ENCODE data around the gene PRDX1.
"Not testable (repeated sequence)": the region's sequence is repeated elsewhere in the genome, so short reads cannot be mapped to it uniquely, and the experiment has no call there.

Gene PRDX1

DNA sequence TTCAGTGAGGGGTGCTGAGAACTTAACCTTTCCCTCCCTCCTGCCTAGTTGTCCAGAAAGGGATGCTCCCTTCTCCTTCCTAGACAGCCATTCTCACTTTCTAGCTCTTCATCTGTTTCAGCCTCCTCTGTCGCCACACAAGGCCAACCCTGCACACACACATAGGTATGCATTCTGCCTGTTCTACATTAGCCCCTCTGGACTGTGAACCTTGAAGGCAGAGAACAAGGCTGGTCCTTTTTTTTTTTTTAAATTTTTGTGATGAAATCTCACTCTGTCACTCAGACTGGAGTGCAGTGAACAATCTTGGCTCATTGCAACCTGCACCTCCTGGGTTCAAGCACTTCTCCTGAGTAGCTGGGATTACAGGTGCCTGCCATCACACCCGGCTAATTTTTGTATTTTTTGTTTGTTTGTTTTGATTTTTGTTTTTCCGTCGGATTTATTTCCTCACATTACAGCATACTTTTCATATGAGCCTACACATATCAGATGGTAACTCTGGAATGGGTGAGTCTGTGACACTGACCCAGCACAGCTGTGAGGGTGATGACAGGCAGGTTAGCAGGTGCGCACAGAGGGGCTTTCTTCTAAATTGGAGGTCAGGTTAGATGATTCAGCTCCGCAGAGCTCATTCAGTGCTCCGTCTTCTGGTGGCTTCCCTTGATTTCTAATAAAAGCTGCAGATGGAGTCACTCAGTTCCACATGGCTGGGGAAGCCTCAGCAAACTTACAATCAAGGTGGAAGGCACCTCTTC is 24.0 kb upstream of the PRDX1 start:
- H3K36me3 Mint-ChIP-seq (ENCODE audit: low read depth), result no peaks in the 10 kb centered on the region
- peak overlapping the region; percentile 15 for H3K27ac Mint-ChIP-seq
- no peak for DNase-seq (ENCODE audit: low spot score)
- H3K4me1 Mint-ChIP-seq (ENCODE audit: low read depth), result peaks cover 27% of the 10 kb centered on the region
- H3K27me3 Mint-ChIP-seq (ENCODE audit: low read depth), result peaks cover 2% of the 10 kb centered on the region
- H3K4me3 Mint-ChIP-seq, result no peak overlapping the region
- H3K9me3 Mint-ChIP-seq, result no peaks in the 10 kb centered on the region

DNA sequence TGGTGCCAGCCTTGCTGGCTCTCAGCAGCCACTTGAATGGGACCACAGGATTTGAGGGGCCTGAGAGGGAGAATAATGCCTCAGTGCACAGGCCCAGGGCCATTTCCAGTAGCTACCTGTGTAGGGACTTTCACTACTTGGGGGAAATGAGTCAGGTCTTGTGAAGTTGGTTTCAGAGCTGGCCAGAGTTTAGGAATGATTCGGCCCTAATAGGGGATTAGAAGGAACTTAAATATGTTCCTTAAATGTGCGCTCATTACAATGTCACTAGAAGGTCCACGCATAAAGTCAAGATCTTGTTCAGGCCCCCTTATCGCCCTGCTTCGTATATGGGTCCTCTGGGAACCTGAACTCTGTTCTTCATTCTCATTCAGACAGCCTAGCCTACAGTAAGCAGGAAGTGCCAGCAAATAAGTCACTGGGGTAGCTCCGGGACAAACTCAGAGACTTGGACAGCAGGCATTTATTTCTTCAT is 23.4 kb upstream of the PRDX1 start:
- H3K36me3 Mint-ChIP-seq (ENCODE audit: low read depth), result no peaks in the 10 kb centered on the region
- H3K27ac Mint-ChIP-seq, result peak overlapping the region; percentile 15
- peaks cover 26% of the 10 kb centered on the region for H3K4me1 Mint-ChIP-seq (ENCODE audit: low read depth)
- H3K27me3 Mint-ChIP-seq (ENCODE audit: low read depth), result peaks cover 2% of the 10 kb centered on the region
- peak; percentile 25 for DNase-seq (ENCODE audit: low spot score)
- H3K9me3 Mint-ChIP-seq, result no peaks in the 10 kb centered on the region
- no peak overlapping the region for H3K4me3 Mint-ChIP-seq

DNA sequence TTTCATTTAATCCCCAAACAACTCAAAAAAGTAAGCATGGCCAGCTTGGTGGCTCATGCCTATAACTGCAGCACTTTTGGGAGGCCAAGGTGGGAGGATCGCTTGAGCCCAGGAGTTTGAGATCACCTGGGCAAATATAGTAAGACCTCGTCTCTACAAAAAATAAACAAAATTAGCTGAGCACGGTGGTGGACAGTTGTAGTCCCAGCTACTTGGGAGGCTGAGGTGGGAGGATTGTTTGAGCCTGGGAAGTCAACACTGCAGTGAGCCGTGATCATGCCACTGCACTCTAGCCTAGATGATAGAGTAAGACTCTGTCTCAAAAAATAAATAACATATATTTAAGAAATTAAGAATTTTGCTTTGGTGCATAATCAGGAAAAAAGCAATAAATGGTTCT is 22.8 kb upstream of the PRDX1 start:
- Mint-ChIP-seq H3K27ac (no peak overlapping the region), H3K27me3 (ENCODE audit: low read depth) (peaks cover 2% of the 10 kb centered on the region), H3K4me1 (ENCODE audit: low read depth) (peaks cover 26% of the 10 kb centered on the region), H3K4me3 (no peak overlapping the region), H3K9me3 (no peaks in the 10 kb centered on the region), H3K36me3 (ENCODE audit: low read depth) (no peaks in the 10 kb centered on the region)
- no peak for DNase-seq (ENCODE audit: low spot score)

DNA sequence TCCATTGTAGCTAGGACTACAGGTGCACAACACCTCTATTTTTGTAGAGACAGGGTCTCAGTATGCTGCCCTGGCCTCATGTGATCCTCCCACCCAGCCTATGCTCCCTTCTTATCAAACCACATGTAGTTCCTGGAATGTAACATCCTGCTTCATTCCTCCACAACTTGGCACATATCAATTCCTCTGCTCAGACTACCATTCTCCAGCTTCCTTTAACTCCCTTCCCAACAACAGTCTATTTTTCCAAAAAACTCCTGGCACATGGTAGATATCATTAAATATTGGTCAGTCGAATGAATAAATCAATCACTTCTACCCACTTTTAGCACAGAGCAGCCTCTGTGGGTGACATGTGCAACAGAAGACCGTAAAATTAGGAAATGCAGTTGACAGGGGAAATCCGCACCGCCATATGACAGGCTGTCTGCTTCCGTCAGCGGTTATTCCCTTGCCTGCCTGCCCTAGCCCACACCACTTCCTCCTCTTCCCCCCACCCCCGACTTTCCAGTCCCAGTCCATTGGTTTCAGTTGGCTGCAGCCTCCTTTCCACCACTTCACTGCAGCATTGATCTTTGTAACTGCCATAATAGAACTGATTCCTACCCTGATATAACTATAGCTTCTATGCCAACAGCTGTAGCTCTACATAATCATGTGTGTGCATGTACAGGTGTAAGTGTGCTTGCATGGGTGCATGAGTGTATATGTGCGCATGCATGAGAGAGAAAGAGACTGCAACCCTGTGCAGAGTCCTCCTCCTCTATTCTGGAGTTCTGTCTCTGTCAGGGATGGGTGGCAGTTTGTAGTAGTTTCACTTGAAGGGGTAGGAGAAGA is 22.1 kb upstream of the PRDX1 start:
- Mint-ChIP-seq H3K9me3 (no peaks in the 10 kb centered on the region), H3K27me3 (ENCODE audit: low read depth) (peaks cover 2% of the 10 kb centered on the region), H3K27ac (peak overlapping the region; percentile 56), H3K4me3 (peak overlapping the region; percentile 68), H3K36me3 (ENCODE audit: low read depth) (no peaks in the 10 kb centered on the region), H3K4me1 (ENCODE audit: low read depth) (peaks cover 26% of the 10 kb centered on the region)
- peak; percentile 82 for DNase-seq (ENCODE audit: low spot score)

DNA sequence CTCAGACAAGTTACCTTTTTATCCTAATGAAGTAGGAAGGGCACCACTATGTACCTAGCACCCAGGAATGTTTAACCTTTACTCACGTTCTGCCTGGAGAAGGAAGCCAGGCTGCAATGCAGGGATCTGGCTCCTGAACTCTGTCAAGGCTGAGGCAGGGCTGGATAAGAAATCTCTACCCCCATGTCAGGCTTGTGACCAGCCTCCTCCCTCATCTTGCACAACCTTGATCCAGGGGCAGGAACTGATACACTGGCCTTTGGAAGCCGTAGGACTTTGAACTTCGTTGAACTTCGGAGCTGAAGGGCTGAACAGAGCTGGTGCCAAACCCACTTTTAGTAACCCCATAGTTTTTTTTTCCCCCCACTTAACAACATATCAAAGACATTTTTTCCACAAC is 20.9 kb upstream of the PRDX1 start:
- Mint-ChIP-seq H3K27ac (no peak overlapping the region), H3K4me3 (no peak overlapping the region), H3K27me3 (ENCODE audit: low read depth) (peaks cover 2% of the 10 kb centered on the region), H3K4me1 (ENCODE audit: low read depth) (peaks cover 26% of the 10 kb centered on the region), H3K36me3 (ENCODE audit: low read depth) (no peaks in the 10 kb centered on the region), H3K9me3 (no peaks in the 10 kb centered on the region)
- DNase-seq (ENCODE audit: low spot score), result no peak

DNA sequence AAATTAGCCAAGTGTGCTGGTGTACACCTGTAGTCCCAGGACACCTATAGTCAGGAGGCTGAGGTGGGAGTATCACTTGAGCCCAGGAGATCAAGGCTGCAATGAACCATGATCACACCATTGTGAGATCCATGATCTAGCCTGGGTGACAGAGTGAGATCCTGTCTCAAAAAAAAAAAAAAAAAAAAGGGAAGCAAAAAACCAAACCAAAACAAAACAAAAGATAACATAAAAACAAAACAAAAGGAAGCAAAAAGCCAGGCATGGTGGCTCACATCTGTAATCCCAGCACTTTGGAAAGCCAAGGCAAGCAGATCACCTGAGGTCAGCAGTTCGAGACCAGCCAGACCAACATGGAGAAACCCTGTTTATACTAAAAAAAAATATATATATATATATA is 19.5 kb upstream of the PRDX1 start:
- Mint-ChIP-seq H3K36me3 (ENCODE audit: low read depth) (no peaks in the 10 kb centered on the region), H3K4me1 (ENCODE audit: low read depth) (peaks cover 37% of the 10 kb centered on the region), H3K4me3 (no peak overlapping the region), H3K27me3 (ENCODE audit: low read depth) (peaks cover 4% of the 10 kb centered on the region), H3K9me3 (no peaks in the 10 kb centered on the region), H3K27ac (no peak overlapping the region)
- no peak for DNase-seq (ENCODE audit: low spot score)

DNA sequence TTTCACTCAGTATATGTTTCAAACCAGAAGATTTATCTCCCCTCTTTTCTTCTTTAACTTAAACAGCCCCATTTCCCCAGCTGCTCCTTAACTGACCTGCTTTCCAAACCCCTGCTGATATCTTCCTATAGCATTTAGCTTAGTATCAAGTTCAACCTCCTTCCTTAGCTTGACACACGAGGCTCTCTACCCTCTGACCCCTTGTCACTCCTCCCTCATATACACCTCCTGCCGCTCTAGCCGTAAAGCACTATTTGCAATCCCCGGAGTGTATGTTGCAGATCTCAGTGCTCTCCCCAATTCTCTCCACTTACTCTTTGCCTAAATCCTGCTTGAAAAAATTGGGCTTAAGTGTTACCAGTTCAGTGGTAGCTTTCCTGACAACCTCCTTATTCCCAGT is 15.2 kb upstream of the PRDX1 start:
- Mint-ChIP-seq H3K4me1 (ENCODE audit: low read depth) (peaks cover 19% of the 10 kb centered on the region), H3K27me3 (ENCODE audit: low read depth) (peaks cover 8% of the 10 kb centered on the region), H3K27ac (no peak overlapping the region), H3K4me3 (no peak overlapping the region), H3K36me3 (ENCODE audit: low read depth) (no peaks in the 10 kb centered on the region), H3K9me3 (no peaks in the 10 kb centered on the region)
- DNase-seq (ENCODE audit: low spot score), result no peak

DNA sequence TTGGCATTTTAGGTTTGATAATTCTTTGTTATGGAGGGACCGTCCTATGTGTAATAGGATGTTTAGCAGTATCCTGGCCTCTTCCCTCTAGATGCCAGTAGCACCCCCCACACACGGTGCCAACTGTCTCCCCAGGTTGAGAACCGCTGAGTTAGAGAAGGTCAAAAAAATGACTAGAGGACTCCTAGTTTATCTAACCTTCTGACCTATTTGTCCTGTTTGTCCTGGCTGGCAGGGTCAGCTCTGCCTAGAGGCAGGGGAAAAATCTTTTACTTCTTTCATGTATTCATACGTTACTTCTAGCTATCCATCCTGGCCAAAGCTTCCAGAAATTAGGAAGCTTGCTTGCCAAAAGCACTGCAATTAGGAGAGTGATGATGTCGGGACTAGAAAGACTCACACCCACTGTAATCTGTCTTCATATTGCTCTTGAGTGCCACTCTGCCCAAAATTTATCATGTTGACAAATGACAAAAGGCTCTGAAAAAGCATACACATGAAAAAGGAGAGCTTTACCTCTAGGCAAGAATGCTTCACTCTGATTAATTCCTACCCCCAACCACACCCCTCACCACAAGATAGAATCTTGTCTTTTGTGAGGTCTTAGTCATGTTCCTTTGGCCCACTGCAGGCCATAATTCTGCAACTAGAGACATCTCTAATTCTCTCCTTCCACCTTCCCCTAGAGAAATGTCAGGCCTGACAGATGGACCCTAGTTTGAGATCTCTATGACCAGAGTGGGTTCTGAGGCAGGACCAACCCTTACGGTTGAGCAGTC is 14.5 kb upstream of the PRDX1 start:
- Mint-ChIP-seq H3K4me3 (peak overlapping the region; percentile 5), H3K27ac (peak overlapping the region; percentile 33), H3K27me3 (ENCODE audit: low read depth) (peaks cover 10% of the 10 kb centered on the region), H3K36me3 (ENCODE audit: low read depth) (no peaks in the 10 kb centered on the region), H3K9me3 (no peaks in the 10 kb centered on the region), H3K4me1 (ENCODE audit: low read depth) (peaks cover 21% of the 10 kb centered on the region)
- peak; percentile 46 for DNase-seq (ENCODE audit: low spot score)

DNA sequence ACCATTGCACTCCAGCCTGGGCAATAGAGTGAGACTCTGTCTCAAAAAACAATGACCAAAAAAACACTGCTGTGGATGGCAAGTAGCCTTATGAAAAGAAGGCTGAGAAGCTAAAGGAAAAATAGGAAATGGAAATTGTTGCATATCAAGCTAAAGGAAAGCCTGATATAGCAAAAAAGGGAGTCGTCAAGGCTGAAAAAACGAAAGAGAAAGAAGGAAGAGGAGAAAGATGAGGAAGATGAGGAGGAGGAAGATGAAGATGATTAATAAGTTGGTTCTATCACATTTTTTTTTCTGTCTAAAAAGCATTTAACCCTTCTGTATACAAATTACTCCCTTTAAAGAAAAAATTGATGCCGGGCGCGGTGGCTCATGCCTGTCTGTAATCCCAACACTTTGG is 10.2 kb upstream of the PRDX1 start:
- Mint-ChIP-seq H3K27me3 (ENCODE audit: low read depth) (peaks cover 10% of the 10 kb centered on the region), H3K9me3 (no peaks in the 10 kb centered on the region), H3K4me3 (no peak overlapping the region), H3K27ac (peak overlapping the region; percentile 8), H3K4me1 (ENCODE audit: low read depth) (peaks cover 17% of the 10 kb centered on the region), H3K36me3 (ENCODE audit: low read depth) (no peaks in the 10 kb centered on the region)
- no peak for DNase-seq (ENCODE audit: low spot score)

DNA sequence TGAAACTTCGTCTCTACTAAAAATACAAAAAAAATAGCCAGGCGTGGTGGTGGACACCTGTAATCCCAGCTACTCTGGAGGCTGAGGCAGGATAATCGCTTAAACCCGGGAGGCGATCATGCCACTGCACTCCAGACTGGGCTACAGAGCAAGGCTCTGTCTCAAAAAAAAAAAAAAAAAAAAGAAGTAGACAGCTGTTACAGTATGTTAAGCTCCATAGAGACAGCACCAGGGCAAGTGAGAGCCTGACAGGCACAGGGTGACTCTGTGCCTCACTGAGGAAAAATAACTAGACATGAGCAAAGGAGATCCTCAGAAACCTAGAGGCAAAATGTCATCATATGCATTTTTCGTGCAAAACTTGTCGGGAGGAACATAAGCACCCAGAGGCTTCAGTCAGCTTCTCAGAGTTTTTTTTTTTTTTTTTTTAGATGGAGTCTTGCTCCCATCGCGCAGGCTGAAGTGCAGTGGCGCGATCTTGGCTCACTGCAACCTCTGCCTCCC is 9.0 kb upstream of the PRDX1 start:
- H3K9me3 Mint-ChIP-seq, result no peaks in the 10 kb centered on the region
- peaks cover 7% of the 10 kb centered on the region for H3K4me1 Mint-ChIP-seq (ENCODE audit: low read depth)

DNA sequence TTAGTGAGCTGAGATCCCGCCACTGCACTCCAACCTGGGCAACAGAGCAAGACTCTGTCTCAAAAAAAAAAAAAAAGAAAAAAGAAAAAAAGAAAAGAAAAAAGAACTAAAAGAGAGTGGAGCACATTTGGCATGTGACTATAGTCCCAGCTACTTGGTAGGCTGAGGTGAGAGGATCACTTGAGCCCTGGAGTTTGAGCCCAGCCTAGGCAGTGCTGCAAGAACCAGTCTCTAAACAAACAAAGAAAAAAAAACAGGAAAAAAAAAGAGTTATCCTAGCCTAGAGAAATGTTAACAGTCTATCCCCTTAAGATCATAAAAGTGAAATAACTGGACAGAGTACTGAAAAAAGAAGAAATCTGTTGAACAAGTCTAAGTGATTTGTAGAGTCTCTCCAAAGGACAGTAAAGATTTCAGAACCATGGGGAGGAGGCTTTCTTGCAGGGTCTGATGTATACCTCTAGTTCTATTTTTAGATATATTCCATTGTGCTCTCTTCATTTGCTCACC is 4.5 kb upstream of the PRDX1 start:
- no peak for DNase-seq (ENCODE audit: low spot score)
- peaks cover 21% of the 10 kb centered on the region for H3K4me1 Mint-ChIP-seq (ENCODE audit: low read depth)
- no peak overlapping the region for H3K4me3 Mint-ChIP-seq
- H3K27me3 Mint-ChIP-seq (ENCODE audit: low read depth), result peaks cover 8% of the 10 kb centered on the region
- peaks cover 3% of the 10 kb centered on the region for H3K36me3 Mint-ChIP-seq (ENCODE audit: low read depth)
- no peak overlapping the region for H3K27ac Mint-ChIP-seq
- H3K9me3 Mint-ChIP-seq, result no peaks in the 10 kb centered on the region

More for the DNA sequence above, 9.0 kb upstream of the PRDX1 start:
- Mint-ChIP-seq H3K4me3 (no peak overlapping the region), H3K36me3 (ENCODE audit: low read depth) (no peaks in the 10 kb centered on the region), H3K27me3 (ENCODE audit: low read depth) (peaks cover 14% of the 10 kb centered on the region), H3K27ac (no peak overlapping the region)
- no peak for DNase-seq (ENCODE audit: low spot score)

DNA sequence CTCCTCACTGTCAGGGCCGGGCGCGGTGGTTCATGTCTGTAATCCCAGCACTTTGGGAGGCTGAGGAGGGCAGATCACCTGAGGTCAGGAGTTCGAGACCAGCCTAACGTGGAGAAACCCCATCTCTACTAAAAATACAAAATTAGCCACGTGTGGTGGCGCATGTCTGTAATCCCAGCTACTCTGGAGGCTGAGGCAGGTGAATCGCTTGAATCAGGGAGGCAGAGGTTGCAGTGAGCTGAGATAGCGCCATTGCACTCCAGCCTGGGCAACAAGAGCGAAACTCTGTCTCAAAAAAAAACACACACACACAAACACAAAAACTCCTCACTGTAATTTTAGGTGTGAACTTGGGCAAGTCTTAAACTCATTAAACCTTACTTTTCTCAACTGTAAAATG is 2.3 kb upstream of the PRDX1 start:
- not testable (repeated sequence) for H3K4me3 Mint-ChIP-seq; DNase-seq (ENCODE audit: low spot score)
- H3K4me1 Mint-ChIP-seq (ENCODE audit: low read depth), result peaks cover 26% of the 10 kb centered on the region

DNA sequence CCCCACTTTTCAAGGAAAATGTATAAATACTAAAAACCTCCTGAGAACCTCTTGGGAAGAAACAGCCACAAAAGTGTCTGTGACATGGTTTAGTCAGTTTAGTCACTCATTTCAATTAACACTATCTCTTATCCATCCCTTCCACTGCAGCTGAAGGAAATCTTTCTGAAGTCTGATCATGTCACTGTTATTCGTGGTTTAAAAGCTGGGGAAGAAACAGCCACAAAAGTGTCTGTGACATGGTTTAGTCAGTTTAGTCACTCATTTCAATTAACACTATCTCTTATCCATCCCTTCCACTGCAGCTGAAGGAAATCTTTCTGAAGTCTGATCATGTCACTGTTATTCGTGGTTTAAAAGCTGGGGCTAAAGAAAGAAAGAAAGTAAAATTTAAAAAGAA is 1.8 kb upstream of the PRDX1 start:
- not testable (repeated sequence) for H3K9me3 Mint-ChIP-seq; H3K27me3 Mint-ChIP-seq (ENCODE audit: low read depth)
- H3K4me1 Mint-ChIP-seq (ENCODE audit: low read depth), result peaks cover 31% of the 10 kb centered on the region
- H3K4me3 Mint-ChIP-seq, result peak overlapping the region; percentile 98
- peak; percentile 38 for DNase-seq (ENCODE audit: low spot score)
- H3K27ac Mint-ChIP-seq, result peak overlapping the region; percentile 82
- peaks cover 15% of the 10 kb centered on the region for H3K36me3 Mint-ChIP-seq (ENCODE audit: low read depth)

More for the DNA sequence above, 2.3 kb upstream of the PRDX1 start:
- not testable (repeated sequence) for H3K9me3 Mint-ChIP-seq; H3K27ac Mint-ChIP-seq; H3K27me3 Mint-ChIP-seq (ENCODE audit: low read depth)
- peaks cover 11% of the 10 kb centered on the region for H3K36me3 Mint-ChIP-seq (ENCODE audit: low read depth)

All from T-helper 2 cell treated with Interferon-gamma antibody and Interleukin-4, amounts not matched to agents 5 μg/mL and 100 μg/mL, for 36 hours (primary cell).